SK-N-SH treated with all-trans-retinoic acid at 6 μM for 48 hours (cell line): ENCODE measurements around the gene SSR4.

Source experiments
- ATAC-seq: fragments of 200-7000 bp; cut with Tn5 transposase; 3 replicates; pipeline ENCODE4 v1.9.1; 2020; ENCODE audit warnings: mild to moderate bottlenecking, moderate library complexity
- ARNTL ChIP-seq: fragments of 450-650 bp; formaldehyde crosslinking; IDR thresholded peaks from 2 replicates; pipeline ENCODE4 v1.5.0; 2020; ENCODE audit warnings: low read depth, mild to moderate bottlenecking, moderate library complexity, borderline replicate concordance
- CREB5 ChIP-seq: fragments of 250-450 bp; sonication (Bioruptor Pico); IDR thresholded peaks from 2 replicates; pipeline ENCODE4 v1.5.1; 2020; ENCODE audit warnings: low read depth, mild to moderate bottlenecking, moderate library complexity
- CSDC2 ChIP-seq: fragments of 250-450 bp; sonication (Bioruptor Pico); IDR thresholded peaks from 2 replicates; pipeline ENCODE4 v1.5.0; 2020; ENCODE audit warnings: mild to moderate bottlenecking, moderate library complexity
- CSRNP3 ChIP-seq: fragments of 250-450 bp; sonication (Bioruptor Pico); IDR thresholded peaks from 2 replicates; pipeline ENCODE4 v1.5.1; 2021; ENCODE audit warnings: mild to moderate bottlenecking, moderate library complexity
- ESRRG ChIP-seq: fragments of 250-450 bp; sonication (Bioruptor Pico); IDR thresholded peaks from 2 replicates; pipeline ENCODE4 v1.6.1; 2021; ENCODE audit warnings: mild to moderate bottlenecking
- ISL1 ChIP-seq: fragments of 250-450 bp; sonication (Bioruptor Pico); IDR thresholded peaks from 2 replicates; pipeline ENCODE4 v2.1.2; 2022; ENCODE audit warnings: mild to moderate bottlenecking, moderate library complexity
- OSR1 ChIP-seq: fragments of 250-450 bp; sonication (Bioruptor Pico); IDR thresholded peaks from 2 replicates; pipeline ENCODE4 v1.8.0; 2022; ENCODE audit warnings: moderate library complexity, mild to moderate bottlenecking, inconsistent platforms
- PATZ1 ChIP-seq: fragments of 250-450 bp; sonication (Bioruptor Pico); IDR thresholded peaks from 2 replicates; pipeline ENCODE4 v1.8.0; 2020; ENCODE audit warnings: mild to moderate bottlenecking, moderate library complexity, borderline replicate concordance
- PPARA ChIP-seq: fragments of 250-450 bp; sonication (Bioruptor Pico); IDR thresholded peaks from 2 replicates; pipeline ENCODE4 v1.5.0; 2020; ENCODE audit warnings: mild to moderate bottlenecking, borderline replicate concordance
- SNAI2 ChIP-seq: fragments of 250-450 bp; sonication (Bioruptor Pico); IDR thresholded peaks from 2 replicates; pipeline ENCODE4 v1.5.0; 2020; ENCODE audit warnings: mild to moderate bottlenecking, moderate library complexity
- TCF4 ChIP-seq: fragments of 250-450 bp; sonication (Bioruptor Pico); IDR thresholded peaks from 2 replicates; pipeline ENCODE4 v1.8.0; 2021; ENCODE audit warnings: mild to moderate bottlenecking, moderate library complexity, borderline replicate concordance
- TOX ChIP-seq: fragments of 250-450 bp; sonication (Bioruptor Pico); IDR thresholded peaks from 2 replicates; pipeline ENCODE4 v1.8.0; 2021; ENCODE audit warnings: mild to moderate bottlenecking, moderate library complexity, borderline replicate concordance
- ZC3H10 ChIP-seq: fragments of 250-450 bp; sonication (Bioruptor Pico); IDR thresholded peaks from 2 replicates; pipeline ENCODE4 v1.5.1; 2021; ENCODE audit warnings: mild to moderate bottlenecking, moderate library complexity
- ZFP3 ChIP-seq: fragments of 250-450 bp; sonication (Bioruptor Pico); IDR thresholded peaks from 2 replicates; pipeline ENCODE4 v1.5.0; 2020; ENCODE audit warnings: mild to moderate bottlenecking, moderate library complexity
- ZFP30 ChIP-seq: fragments of 450-650 bp; formaldehyde crosslinking; IDR thresholded peaks from 2 replicates; pipeline ENCODE4 v1.5.0; 2022; ENCODE audit warnings: mild to moderate bottlenecking, moderate library complexity
- ZNF565 ChIP-seq: fragments of 450-650 bp; formaldehyde crosslinking; conservative IDR thresholded peaks from 2 replicates; pipeline ENCODE4 v1.5.0; 2020; ENCODE audit warnings: low read depth, mild to moderate bottlenecking, moderate library complexity
- ZNF8 ChIP-seq: fragments of 450-650 bp; formaldehyde crosslinking; IDR thresholded peaks from 2 replicates; pipeline ENCODE4 v1.5.0; 2020; ENCODE audit warnings: mild to moderate bottlenecking, moderate library complexity

The SSR4 gene

GRCh38 chrX:153818571-153819383 is 24.3 kb downstream of the SSR4 start:
- peak; percentile 85 for ATAC-seq
- TF ChIP-seq ESRRG (CRISPR knock-in tag), result no peak
- TF ChIP-seq ZFP30 (CRISPR knock-in tag), result no peak
- TF ChIP-seq CREB5, result no peak
- no peak for TF ChIP-seq ZC3H10
- no peak for TF ChIP-seq PPARA

- TF ChIP-seq ARNTL (CRISPR knock-in tag), result no peak
- no peak for TF ChIP-seq CSDC2 (CRISPR knock-in tag)
- TF ChIP-seq TOX (CRISPR knock-in tag), result no peak
- no peak for TF ChIP-seq PATZ1
- no peak for TF ChIP-seq ZNF565
- no peak for TF ChIP-seq ESRRG (CRISPR knock-in tag)
- TF ChIP-seq ZC3H10, result no peak
- no peak for TF ChIP-seq CSRNP3 (CRISPR knock-in tag)
- TF ChIP-seq ISL1, result no peak
- TF ChIP-seq ZNF8 (CRISPR knock-in tag), result no peak
- no peak for TF ChIP-seq ZFP3 (CRISPR knock-in tag)
- ATAC-seq, result peak; percentile 60
Observed at GRCh38 chrX:153819384-153820040, 25.0 kb downstream of the SSR4 start.

- TF ChIP-seq ZFP3 (CRISPR knock-in tag) (no peak), PATZ1 (no peak), ZC3H10 (no peak), ZNF565 (no peak), TCF4 (CRISPR knock-in tag) (no peak), TOX (CRISPR knock-in tag) (no peak), PPARA (no peak), CSRNP3 (CRISPR knock-in tag) (no peak), OSR1 (CRISPR knock-in tag) (no peak), ISL1 (no peak), ZFP30 (CRISPR knock-in tag) (no peak), ARNTL (CRISPR knock-in tag) (no peak), ZNF8 (CRISPR knock-in tag) (no peak), CREB5 (no peak), CSDC2 (CRISPR knock-in tag) (no peak), ESRRG (CRISPR knock-in tag) (no peak), SNAI2 (CRISPR knock-in tag) (no peak)
- TF ChIP-seq, all 23 proteins: peak for 0
- no peak for ATAC-seq
Observed at GRCh38 chrX:153820601-153821000, 26.1 kb downstream of the SSR4 start.
